Measurements from ENCODE around the gene LARGE1. TPM values are rescaled to one million over a fixed set of nuclear protein-coding genes. Genes with fewer than 3 reads are reported as not detected.

Gene LARGE1
- total RNA-seq, 1 experiment from 2014 or later, result 2.5 TPM

GRCh38 chr22:33472462-33473344, 447.6 kb downstream of the LARGE1 start:
- H3K36me3 ChIP-seq (ENCODE audit: control insufficient read depth, insufficient read depth, low read length), result no peaks in the 10 kb centered on the region
- H3K27ac ChIP-seq (ENCODE audit: low read length), result no peak overlapping the region
- ATAC-seq (no peak), DNase-seq (ENCODE audit: low read depth, low spot score) (no peak)
- intact Hi-C loops (cut with micrococcal nuclease; ENCODE audit: unreplicated experiment) (no loop called here), in situ Hi-C loops (cut with HindIII; ENCODE audit: low pct_unique_long_range_greater_than_20kb, low sequenced_read_pairs) (no loop called here)
- no peak overlapping the region for H3K4me3 ChIP-seq (ENCODE audit: low read depth in 2 of 2, low read length in 2 of 2)
- ChIA-PET POLR2A (no interaction called here), CTCF (no interaction called here)
- TF ChIP-seq, protein P1, sequence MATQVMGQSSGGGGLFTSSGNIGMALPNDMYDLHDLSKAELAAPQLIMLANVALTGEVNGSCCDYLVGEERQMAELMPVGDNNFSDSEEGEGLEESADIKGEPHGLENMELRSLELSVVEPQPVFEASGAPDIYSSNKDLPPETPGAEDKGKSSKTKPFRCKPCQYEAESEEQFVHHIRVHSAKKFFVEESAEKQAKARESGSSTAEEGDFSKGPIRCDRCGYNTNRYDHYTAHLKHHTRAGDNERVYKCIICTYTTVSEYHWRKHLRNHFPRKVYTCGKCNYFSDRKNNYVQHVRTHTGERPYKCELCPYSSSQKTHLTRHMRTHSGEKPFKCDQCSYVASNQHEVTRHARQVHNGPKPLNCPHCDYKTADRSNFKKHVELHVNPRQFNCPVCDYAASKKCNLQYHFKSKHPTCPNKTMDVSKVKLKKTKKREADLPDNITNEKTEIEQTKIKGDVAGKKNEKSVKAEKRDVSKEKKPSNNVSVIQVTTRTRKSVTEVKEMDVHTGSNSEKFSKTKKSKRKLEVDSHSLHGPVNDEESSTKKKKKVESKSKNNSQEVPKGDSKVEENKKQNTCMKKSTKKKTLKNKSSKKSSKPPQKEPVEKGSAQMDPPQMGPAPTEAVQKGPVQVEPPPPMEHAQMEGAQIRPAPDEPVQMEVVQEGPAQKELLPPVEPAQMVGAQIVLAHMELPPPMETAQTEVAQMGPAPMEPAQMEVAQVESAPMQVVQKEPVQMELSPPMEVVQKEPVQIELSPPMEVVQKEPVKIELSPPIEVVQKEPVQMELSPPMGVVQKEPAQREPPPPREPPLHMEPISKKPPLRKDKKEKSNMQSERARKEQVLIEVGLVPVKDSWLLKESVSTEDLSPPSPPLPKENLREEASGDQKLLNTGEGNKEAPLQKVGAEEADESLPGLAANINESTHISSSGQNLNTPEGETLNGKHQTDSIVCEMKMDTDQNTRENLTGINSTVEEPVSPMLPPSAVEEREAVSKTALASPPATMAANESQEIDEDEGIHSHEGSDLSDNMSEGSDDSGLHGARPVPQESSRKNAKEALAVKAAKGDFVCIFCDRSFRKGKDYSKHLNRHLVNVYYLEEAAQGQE (IDR thresholded peaks at IDR 0.05; ENCODE audit: insufficient read depth in 1 of 2, low read depth in 2 of 2, low read length in 1 of 2), result no peak
- H3K27me3 ChIP-seq (ENCODE audit: control insufficient read depth, insufficient read depth, low read length), result no peaks in the 10 kb centered on the region
- H3K9me3 ChIP-seq (ENCODE audit: control insufficient read depth, insufficient read depth, low read depth, low read length), result no peaks in the 10 kb centered on the region
- BruUV-seq (replicated peaks), result no TSS peak
- no peaks in the 10 kb centered on the region for H3K4me1 ChIP-seq (ENCODE audit: control insufficient read depth, insufficient read depth, low read length)

DNA sequence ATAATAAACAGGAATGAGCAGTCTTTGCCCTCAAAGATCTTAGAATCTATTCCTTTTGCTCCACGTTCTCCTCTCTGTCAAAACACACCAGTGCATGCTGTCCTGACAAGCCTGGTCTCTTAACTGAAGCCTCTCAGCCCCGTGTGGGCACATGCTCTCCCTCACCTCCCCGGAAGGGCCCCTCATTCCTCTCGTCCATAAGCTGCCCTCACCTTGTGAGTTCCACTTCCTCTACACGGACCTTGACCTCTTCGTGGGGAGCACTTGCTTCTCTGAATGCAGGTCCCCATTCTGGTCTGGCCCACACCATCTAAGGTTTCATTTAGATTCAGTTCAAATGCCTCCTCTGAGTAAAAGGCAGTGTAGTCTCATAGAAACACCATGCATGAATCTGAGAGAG, 449.8 kb downstream of the LARGE1 start:
- H3K9me3 ChIP-seq (ENCODE audit: control insufficient read depth, insufficient read depth, low read depth, low read length), result no peaks in the 10 kb centered on the region
- no peak overlapping the region for H3K27ac ChIP-seq (ENCODE audit: low read length)
- POLR2A ChIA-PET, result no interaction called here
- H3K27me3 ChIP-seq (ENCODE audit: control insufficient read depth, insufficient read depth, low read length), result no peaks in the 10 kb centered on the region
- ATAC-seq (no peak), DNase-seq (ENCODE audit: low read depth, low spot score) (no peak)
- CTCF ChIA-PET, result no interaction called here
- H3K4me1 ChIP-seq (ENCODE audit: control insufficient read depth, insufficient read depth, low read length), result no peaks in the 10 kb centered on the region
- BruUV-seq (replicated peaks), result no TSS peak
- no peak overlapping the region for H3K4me3 ChIP-seq (ENCODE audit: low read depth in 2 of 2, low read length in 2 of 2)
- H3K36me3 ChIP-seq (ENCODE audit: control insufficient read depth, insufficient read depth, low read length), result no peaks in the 10 kb centered on the region
- intact Hi-C loops (cut with micrococcal nuclease; ENCODE audit: unreplicated experiment), result no loop called here
- TF ChIP-seq, protein P1 (IDR thresholded peaks at IDR 0.05; ENCODE audit: insufficient read depth in 1 of 2, low read depth in 2 of 2, low read length in 1 of 2), result no peak
- no peak for TF ChIP-seq TCF7L2 (IDR thresholded peaks at IDR 0.05; ENCODE audit: low read depth, low read length)
- TF ChIP-seq SIN3A (IDR thresholded peaks at IDR 0.05; ENCODE audit: borderline replicate concordance, insufficient read depth, low read depth, low read length), result no peak
- no peak for TF ChIP-seq POLR2AphosphoS5 (IDR thresholded peaks at IDR 0.05; ENCODE audit: low read depth, low read length)
- TF ChIP-seq CTCF (IDR thresholded peaks at IDR 0.05), result no peak
- in situ Hi-C loops (cut with HindIII; ENCODE audit: low pct_unique_long_range_greater_than_20kb, low sequenced_read_pairs), result no loop called here

All from Panc1 (cell line).